ENCODE results near the gene RTN4R.
"Not testable (repeated sequence)": the region's sequence is repeated elsewhere in the genome, so short reads cannot be mapped to it uniquely, and the experiment has no call there.

Gene RTN4R

GRCh38 chr22:20268279-20269012, at the start of gene RTN4R:
Gene RTN4R (minus strand): TSS chr22:20268318. CDS start chr22:20268092, 226 bp downstream.
- DNase-seq (ENCODE audit: low spot score), result peak; percentile 50

DNA sequence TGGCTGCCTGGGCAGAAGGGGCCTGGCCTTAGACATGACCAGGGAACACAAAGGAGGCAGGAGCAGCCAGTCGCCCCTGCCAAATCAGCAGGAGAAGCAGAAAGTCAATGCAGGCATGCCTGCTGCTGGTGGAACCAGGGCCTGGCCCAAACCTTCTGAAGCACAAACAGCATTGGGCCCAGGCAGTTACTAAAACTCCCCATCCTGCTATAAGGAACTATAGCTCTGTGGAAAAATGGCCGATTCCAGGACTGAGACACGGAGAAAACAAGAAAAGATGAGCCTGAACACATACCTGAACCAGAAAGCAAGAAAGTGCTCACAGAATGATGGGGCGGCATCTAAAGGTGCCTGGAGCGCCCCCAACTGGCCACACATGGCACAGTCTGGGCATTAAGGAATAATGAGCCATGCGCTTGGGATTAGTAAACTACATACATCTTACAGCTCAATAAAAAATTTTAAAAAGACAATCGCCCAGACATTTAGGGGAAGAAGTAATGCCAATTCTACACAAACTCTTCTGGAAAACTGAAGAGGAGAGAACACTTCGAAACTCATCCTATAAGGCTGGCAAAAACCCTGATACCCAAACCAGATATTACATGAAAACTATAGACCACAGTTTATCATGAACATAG, 49.4 kb upstream of the RTN4R start:
- DNase-seq (ENCODE audit: low spot score), result peak; percentile 48

DNA sequence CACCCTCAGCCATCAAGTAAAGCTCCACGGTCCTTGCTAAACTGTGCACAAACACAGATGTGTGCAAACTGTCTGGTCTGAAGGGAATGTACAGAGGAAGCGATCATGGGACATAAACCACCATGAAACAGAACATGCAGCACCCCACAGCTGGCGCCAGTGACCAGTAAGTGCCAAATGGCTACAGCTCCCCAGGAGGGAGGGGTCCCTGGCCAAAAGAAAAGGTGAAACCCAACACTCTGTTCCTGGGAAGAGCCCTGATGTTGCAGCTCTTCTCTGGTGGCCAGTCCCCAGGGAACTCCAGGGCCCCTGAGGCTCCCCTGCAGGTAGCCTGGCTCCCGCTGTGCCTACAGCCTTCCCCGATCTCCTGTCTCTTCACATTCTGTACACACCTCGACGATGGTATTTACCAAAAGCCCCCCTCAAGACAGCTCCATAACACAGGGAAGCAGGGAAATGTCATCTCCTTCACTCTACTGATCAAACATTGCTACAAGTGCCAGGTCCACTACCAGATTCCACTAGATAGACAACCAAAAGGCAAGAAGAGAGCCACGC, 48.8 kb upstream of the RTN4R start:
- no peak for DNase-seq (ENCODE audit: low spot score)

DNA sequence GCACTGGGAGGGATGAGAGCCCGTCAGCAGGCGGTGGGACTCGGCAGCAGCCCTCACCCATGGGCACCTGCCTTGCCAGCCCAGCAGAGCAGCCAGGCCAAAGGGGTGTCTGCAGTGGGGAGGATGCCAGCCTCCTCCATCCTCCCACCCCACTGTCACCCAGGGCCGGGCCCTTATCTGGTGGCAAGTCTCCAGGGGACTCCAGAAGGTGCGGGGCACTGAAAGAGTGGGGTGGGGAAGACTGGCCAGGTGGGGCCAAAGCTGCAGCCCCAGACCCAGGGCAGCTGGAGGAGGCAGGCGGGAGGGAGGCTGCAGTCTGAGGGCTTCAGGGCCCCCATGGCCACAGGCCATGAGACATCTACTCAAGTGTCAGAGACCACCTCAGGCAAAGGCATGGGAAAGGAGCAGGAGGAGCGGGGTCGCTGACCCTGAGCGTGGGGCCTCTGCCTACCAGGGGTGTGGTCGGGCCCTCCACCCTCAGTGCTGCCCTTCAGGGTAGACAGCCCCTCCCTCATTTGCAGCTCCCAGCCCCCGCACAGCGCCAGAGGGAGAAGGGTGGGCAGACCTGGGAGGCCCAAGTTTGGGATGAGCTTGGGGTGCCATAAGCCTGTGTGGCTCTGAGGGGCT, 48.2 kb upstream of the RTN4R start:
- no peak for DNase-seq (ENCODE audit: low spot score)

GRCh38 chr22:20315337-20316216, 47.5 kb upstream of the RTN4R start:
- DNase-seq (ENCODE audit: low spot score), result no peak

DNA sequence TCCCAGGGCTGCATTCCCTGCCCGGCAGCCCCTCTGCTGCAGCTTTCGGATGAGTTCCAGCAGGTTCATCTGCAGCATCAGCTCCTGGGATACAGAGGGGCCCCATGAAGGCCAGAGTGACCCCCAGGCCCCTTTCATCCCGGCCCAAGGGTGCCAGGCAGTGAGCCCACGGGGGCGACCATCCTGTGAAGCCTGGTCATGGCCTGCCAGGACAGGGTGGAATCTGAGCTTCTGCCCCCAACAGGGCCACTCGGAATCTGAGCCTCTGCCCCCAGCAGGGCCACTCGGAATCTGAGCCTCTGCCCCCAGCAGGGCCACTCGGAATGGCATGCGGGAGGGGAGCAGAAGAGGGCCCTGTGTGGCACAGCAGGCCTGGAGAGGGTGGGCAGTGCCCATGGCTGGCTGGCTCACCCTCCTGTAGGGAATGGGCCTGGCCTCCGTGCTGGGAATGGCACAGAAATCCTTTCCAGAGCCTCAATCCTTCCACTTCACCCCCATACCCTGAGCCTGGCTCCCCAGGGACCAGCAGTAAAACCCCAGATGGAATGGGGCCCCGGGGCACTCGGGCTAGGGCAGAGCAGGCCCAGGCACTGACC, 46.7 kb upstream of the RTN4R start:
- DNase-seq (ENCODE audit: low spot score), result not testable (repeated sequence)

GRCh38 chr22:20314206-20314605, 46.1 kb upstream of the RTN4R start:
- DNase-seq (ENCODE audit: low spot score), result not testable (repeated sequence)

DNA sequence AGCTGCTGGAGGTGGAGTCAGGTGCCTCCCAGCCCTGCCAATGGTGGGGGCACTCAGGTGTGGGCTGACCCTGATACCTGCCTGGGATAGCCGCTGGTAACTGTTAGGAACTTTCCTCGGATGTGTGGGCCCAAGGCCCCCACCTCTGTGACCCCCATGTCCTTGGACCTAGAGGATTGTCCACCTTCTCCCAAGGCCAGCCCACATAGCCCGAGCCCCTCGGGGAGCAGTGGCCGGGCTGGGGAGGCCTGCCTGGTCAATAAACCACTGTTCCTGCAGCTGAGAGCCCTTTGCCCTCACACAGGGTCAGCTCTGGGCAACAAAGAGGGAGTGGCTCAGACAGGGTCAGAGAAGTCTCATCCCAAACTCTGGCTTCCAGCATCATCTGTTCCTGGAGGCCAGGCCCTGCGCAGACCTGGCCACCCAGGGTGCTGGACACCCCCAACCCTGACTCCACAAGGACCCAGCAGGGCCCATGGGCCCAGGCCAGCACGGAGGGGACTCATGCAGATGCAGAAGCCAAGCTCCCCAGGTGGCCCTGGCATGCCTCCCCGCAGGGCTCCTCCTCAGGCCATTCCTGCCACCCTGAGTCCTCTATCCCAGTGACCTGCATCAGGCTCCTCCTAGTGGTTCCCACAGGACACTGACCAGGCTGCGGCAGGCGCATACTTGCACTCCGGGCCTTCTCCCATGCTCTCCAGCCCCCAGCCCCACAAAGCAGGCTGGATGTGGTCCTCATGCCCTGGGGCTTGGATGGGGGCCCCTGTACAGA, 45.4 kb upstream of the RTN4R start:
- DNase-seq (ENCODE audit: low spot score), result not testable (repeated sequence)

DNA sequence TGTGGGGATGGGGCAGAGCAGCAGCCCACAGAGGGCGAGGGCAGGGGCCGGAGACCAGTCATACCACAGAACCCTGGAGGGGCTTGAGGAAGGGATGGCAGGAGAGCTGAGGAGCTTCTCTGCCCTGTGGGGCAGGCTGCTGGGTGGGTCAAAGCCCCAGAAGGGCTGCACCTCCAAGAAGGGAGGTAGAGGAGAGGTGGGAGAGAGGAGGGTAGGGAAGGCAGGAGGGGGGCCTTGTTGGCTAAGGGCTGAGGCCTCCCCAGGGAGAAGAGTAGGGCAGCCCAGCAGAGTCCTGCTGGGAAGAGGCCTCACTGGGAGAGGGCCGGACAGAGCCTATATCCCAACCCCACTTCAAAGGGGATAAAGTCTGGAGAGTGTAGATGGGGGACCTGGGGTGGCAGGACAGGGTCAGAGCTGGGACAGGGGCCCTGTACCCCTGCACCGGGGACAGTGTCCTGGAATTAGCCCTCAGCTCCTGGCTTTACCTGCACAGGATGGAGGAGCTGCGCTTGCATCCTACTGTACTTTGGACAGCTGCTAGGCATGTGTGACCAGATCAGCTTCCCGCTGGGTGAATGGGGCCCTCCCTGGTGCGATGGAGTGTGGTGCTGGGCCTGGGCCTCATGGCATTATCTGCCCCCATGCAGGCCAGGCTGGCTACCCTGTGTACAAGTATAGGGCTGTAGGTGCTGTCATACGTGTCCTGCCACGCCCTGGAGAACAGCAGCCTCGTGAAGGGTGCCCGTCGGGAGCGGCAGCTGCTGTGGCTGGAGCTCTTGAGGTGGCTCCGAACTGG, 44.5 kb upstream of the RTN4R start:
- DNase-seq (ENCODE audit: low spot score), result no peak

GRCh38 chr22:20311249-20312062, 43.3 kb upstream of the RTN4R start:
- DNase-seq (ENCODE audit: low spot score), result not testable (repeated sequence)

DNA sequence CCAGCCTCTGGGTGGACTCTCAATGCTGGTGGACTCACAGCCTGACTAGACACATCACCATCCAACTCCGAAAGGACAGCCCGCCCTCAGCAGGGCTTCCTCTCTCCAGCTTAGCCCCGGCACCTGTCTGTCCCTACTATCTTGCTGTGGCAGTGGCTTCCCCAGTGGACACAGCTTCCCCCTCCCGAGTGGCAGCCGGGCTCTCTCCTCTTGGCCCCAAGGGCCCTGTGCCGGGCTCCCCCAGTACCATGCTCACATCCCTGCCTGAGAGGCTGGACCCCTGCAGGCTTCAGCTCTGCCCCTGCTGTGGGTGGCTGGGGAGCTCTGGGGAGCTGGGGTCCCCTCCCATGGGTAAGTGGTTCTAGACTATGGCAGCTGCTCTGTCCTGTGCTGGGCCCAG, 42.7 kb upstream of the RTN4R start:
- not testable (repeated sequence) for DNase-seq (ENCODE audit: low spot score)

DNA sequence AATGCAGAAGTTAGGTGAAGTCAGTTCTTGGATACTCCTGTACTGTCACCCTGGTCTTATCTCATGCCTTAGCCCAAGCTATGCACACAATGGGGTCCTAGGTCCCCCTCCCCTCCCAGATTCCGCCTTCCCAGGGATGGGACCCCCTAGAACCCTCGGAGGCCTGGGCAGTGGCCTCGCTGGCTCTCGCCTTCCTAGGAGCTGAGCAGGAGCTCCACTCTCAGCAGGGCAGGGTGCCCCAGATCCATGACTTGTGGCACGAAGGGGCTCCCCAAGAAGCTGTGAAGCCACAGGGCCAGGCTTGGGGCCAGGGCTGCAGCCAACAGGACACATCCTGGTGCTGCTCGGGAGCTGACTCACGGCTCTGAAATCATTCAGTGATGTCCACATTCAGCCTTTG, 42.1 kb upstream of the RTN4R start:
- DNase-seq (ENCODE audit: low spot score), result not testable (repeated sequence)

GRCh38 chr22:20308806-20309650, 40.9 kb upstream of the RTN4R start:
- DNase-seq (ENCODE audit: low spot score), result not testable (repeated sequence)

DNA sequence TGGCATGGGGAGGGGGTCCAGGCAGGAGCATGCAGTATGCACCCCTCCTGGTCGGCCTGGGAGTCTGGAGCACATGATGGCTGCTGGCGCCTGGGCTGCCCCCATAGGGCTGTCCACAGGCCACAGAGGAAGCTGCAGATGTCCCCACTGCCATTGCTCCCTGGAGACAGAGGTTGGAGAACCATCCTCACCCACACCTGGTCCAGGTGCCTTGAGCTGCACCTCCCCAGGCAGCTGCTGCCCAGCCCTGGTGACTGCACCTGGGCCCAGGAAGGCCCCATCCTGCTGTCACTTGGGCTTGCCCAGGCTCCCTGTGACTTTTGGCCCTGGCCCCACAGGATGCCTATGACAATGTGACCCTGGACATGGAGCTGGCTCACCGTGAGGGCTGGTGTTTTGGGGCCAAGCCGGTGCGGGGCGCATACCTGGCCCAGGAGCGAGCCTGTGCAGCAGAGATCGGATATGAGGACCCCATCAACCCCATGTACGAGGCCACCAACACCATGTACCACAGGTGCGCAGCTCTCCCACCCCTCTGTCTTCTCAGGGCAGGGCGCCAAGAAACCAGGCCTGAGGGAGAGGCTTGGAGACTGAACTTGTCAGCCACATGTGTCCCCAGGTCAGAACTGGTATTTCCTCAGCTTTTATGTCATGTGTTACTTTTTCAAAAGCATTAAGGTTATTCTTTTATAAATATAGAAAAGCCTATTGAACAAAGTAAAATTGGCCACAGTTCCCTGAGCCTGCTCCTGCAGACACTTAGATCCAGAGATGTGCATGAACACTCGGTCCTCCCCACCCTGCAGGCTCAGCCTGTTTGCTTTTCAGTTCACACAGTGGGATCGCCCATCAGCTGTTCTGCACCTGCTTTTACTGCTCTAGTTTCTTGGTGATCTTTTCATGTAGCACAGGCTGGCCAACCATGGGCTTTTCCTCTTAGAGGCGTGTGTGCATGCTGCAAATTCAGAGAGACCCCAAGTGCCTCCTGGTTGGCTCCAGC, 39.6 kb upstream of the RTN4R start:
- not testable (repeated sequence) for DNase-seq (ENCODE audit: low spot score)

- DNase-seq (ENCODE audit: low spot score), result not testable (repeated sequence)
These were observed 38.7 kb upstream of the RTN4R start for GRCh38 chr22:20306646-20307447.
